GM12878 (cell line): ENCODE measurements around the gene GRK2. TPM values are rescaled to one million over a fixed set of nuclear protein-coding genes. Genes with fewer than 3 reads are reported as not detected.
A peak's percentile ranks its signal among the peaks of the same experiment; 100 is the strongest.

Source experiments
- ATAC-seq: fragments of 200-7000 bp; cut with Tn5 transposase; 3 replicates; pipeline ENCODE4 v1.9.1; 2020; ENCODE audit warnings: mild to moderate bottlenecking, moderate library complexity
- BruUV-seq: library from RNA; stranded (reverse); fragments of 400-500 nt; replicated peaks from 2 replicates; lab custom pipeline; 2021; lab: Mats Ljungman, UMichigan
- CTCF ChIA-PET: fragments of 300-600 bp; sonication (Branson Sonifier 250); formaldehyde crosslinking; extraction: SDS; loops from one replicate; lab custom pipeline; 2021; ENCODE audit warnings: inconsistent platforms; lab: Yijun Ruan, JAX
- POLR2A ChIA-PET: fragments of 350-600 bp; formaldehyde crosslinking; extraction: SDS; loops from one replicate; lab custom pipeline; 2021; ENCODE audit warnings: inconsistent platforms; lab: Charles Lee
- RAD21 ChIA-PET: fragments of 300-600 bp; sonication (Branson Sonifier 250); formaldehyde crosslinking; loops from one replicate; lab custom pipeline; 2023; ENCODE audit warnings: antibody characterized with exemption; ENCODE audit not compliant: unreplicated experiment; lab: Charles Lee
- SMC1A ChIA-PET: fragments of 300-600 bp; sonication (Branson Sonifier 250); formaldehyde crosslinking; loops from one replicate; lab custom pipeline; 2023; ENCODE audit not compliant: unreplicated experiment, uncharacterized antibody; lab: Charles Lee
- DNase-seq: peaks from one replicate; pipeline ENCODE4 v3.0.0-alpha.2; 2011; ENCODE audit warnings: low read depth, low spot score
- FAIRE-seq: peaks from 3 replicates; lab custom pipeline; 2011; peaks lifted over from hg19 to GRCh38; lab: Jason Lieb, UNC
- H2AFZ ChIP-seq: 2 replicates; pipeline ENCODE4 v1.6.0; 2011; ENCODE audit warnings: low read depth, low read length, control low read depth; ENCODE audit not compliant: control insufficient read depth
- H3K27ac ChIP-seq: 2 replicates; pipeline ENCODE4 v1.5.1; 2011; ENCODE audit warnings: control low read depth; ENCODE audit not compliant: control insufficient read depth, insufficient read depth
- H3K27me3 ChIP-seq, 2 experiments: replicated peaks in 1 of 2; 2 replicates each; pipeline versions ENCODE4 v1.6.0 to v1.6.1; 2011; ENCODE audit warnings: low read length in 1 of 2; ENCODE audit not compliant: control insufficient read depth in 2 of 2, insufficient read depth in 2 of 2
- H3K36me3 ChIP-seq, 2 experiments: 2 replicates each; pipeline ENCODE4 v1.5.1; 2011; ENCODE audit warnings: low read length in 1 of 2; ENCODE audit not compliant: control insufficient read depth in 2 of 2, insufficient read depth in 2 of 2
- H3K4me1 ChIP-seq: 2 replicates; pipeline ENCODE4 v1.6.1; 2011; ENCODE audit warnings: mild to moderate bottlenecking, low read length, moderate library complexity, mixed read lengths; ENCODE audit not compliant: control insufficient read depth, insufficient read depth
- H3K4me2 ChIP-seq: 2 replicates; pipeline ENCODE4 v1.6.0; 2011; ENCODE audit warnings: control low read depth; ENCODE audit not compliant: control insufficient read depth, insufficient read depth
- H3K4me3 ChIP-seq: fragments of 200-600 bp; sonication (generic); 2 replicates; pipeline ENCODE4 v1.5.1; 2016
- H3K79me2 ChIP-seq: 2 replicates; pipeline ENCODE4 v1.6.0; 2011; ENCODE audit warnings: low read length; ENCODE audit not compliant: control insufficient read depth, insufficient read depth
- H3K9ac ChIP-seq: 2 replicates; pipeline ENCODE4 v1.8.0; 2011; ENCODE audit warnings: low read length, control low read depth, mixed read lengths; ENCODE audit not compliant: control insufficient read depth, insufficient read depth
- H3K9me3 ChIP-seq: replicated peaks from 3 replicates; pipeline ENCODE4 v1.5.1; 2011; ENCODE audit warnings: mild to moderate bottlenecking, low read length; ENCODE audit not compliant: control insufficient read depth, insufficient read depth
- H4K20me1 ChIP-seq: 2 replicates; pipeline ENCODE4 v1.6.0; 2011; ENCODE audit not compliant: control insufficient read depth, insufficient read depth
- POLR2AphosphoS5 ChIP-seq: IDR thresholded peaks from 2 replicates; pipeline ENCODE4 v1.6.1; 2011; ENCODE audit warnings: mild to moderate bottlenecking, low read length, inconsistent platforms
- WGBS: methylation state at CpG from one replicate; pipeline ENCODE4 v1.1.6; 2016; ENCODE audit warnings: low lambda C conversion rate; ENCODE audit not compliant: insufficient replicate concordance, insufficient coverage; ENCODE audit errors: missing lambda C conversion rate; 5-methylcytosine and 5-hydroxymethylcytosine counted together
- in situ Hi-C: fragments of 300-500 bp; cut with MboI; formaldehyde crosslinking; loops from 9 replicates; pipeline ENCODE4 v1.14.3; 2018; ENCODE audit warnings: mixed read lengths
- intact Hi-C: fragments of 100-400 bp; cut with micrococcal nuclease; formaldehyde crosslinking; loops from one replicate; pipeline ENCODE4 v1.14.2; 2022; ENCODE audit not compliant: unreplicated experiment
- polyA plus RNA-seq, 11 experiments: library from polyadenylated mRNA; depleted of rRNA in 4 of 11; unstranded in 6 of 11; stranded (reverse) in 5 of 11; fragments of >200 nt; fragmentation: Nextera tagmentation in 4 of 11; fragmentation: Illumina TruSeq in 1 of 11; extraction: Ambion mirVana in 4 of 11; extraction: Trizol in 1 of 11; gene quantifications; 1 replicate in 1 of 11; 2 replicates in 10 of 11; pipeline versions ENCODE4 v1.2.1 to v1.2.3, GENCODE V29; 2011 to 2016; ENCODE audit warnings: inconsistent platforms in 2 of 11, missing spikeins in 2 of 11, low read depth in 1 of 11
- total RNA-seq, 4 experiments: library from RNA; depleted of rRNA in 3 of 4; stranded (reverse); fragments of >200 nt in 3 of 4; fragmentation: Illumina TruSeq in 1 of 4; extraction: Trizol in 1 of 4; gene quantifications; 2 replicates each; pipeline versions ENCODE4 v1.2.1 to v1.2.3, GENCODE V29; 2013 to 2021
- TF ChIP-seq, protein P1 (sequence below), 3 experiments: IDR thresholded peaks in 2 of 3; conservative IDR thresholded peaks in 1 of 3; 2 replicates each; pipeline ENCODE4 v1.5.1; 2011; ENCODE audit warnings: low read depth in 3 of 3, low read length in 3 of 3, mild to moderate bottlenecking in 3 of 3, control low read depth in 2 of 3, moderate library complexity in 2 of 3, inconsistent platforms in 1 of 3, mixed read lengths in 1 of 3; ENCODE audit not compliant: control insufficient read depth in 2 of 3, insufficient read depth in 1 of 3; ENCODE audit errors: extremely low read depth in 1 of 3

GRK2 gene
- total and polyA plus RNA-seq, 10 of the 15 experiments (the other 5 are each of a cell fraction or from before 2014, with no cell fraction given) = 1.0 to 160 (median 66.1) TPM

DNA sequence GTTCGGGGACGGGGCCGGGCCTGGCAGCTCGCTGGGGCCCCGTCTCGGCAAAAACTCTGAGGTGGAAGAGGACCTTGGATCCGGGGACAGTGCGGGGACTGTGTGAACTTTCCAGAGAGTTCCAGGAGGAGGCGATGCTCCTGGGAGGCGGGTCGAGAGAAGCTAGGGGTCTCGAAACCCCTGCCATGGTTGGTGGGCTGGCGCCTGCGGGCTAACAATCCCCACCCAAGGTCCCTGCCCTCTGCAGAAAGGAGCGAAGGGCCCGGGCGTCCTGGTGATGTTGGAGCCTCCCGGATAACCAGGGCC is 4.7 kb upstream of the GRK2 start:
- SMC1A ChIA-PET = interaction anchor here (0.9 to 4.0 kb wide), 11 partner anchors 8 to 148 kb away, joined by 3 to 65 read pairs (median 11); partner anchors contain the start of gene POLD4
- TF ChIP-seq, protein P1, sequence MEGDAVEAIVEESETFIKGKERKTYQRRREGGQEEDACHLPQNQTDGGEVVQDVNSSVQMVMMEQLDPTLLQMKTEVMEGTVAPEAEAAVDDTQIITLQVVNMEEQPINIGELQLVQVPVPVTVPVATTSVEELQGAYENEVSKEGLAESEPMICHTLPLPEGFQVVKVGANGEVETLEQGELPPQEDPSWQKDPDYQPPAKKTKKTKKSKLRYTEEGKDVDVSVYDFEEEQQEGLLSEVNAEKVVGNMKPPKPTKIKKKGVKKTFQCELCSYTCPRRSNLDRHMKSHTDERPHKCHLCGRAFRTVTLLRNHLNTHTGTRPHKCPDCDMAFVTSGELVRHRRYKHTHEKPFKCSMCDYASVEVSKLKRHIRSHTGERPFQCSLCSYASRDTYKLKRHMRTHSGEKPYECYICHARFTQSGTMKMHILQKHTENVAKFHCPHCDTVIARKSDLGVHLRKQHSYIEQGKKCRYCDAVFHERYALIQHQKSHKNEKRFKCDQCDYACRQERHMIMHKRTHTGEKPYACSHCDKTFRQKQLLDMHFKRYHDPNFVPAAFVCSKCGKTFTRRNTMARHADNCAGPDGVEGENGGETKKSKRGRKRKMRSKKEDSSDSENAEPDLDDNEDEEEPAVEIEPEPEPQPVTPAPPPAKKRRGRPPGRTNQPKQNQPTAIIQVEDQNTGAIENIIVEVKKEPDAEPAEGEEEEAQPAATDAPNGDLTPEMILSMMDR (IDR thresholded peaks at IDR 0.05 in 2 of 3, conservative IDR thresholded peaks at IDR 0.05 in 1 of 3; ENCODE audit: control insufficient read depth in 2 of 3, extremely low read depth in 1 of 3, insufficient read depth in 1 of 3, low read depth in 3 of 3, low read length in 3 of 3) = 0 out of 6 replicates have a peak, but pooled peaks of 1 of the 3 experiments have one; percentile 7
- no peak for TF ChIP-seq POLR2AphosphoS5
- Histone ChIP-seq H3K36me3 (peaks cover under 1 to 3% of the 10 kb centered on the region in 2 experiments; a peak in 2 of 4 replicates), H3K9me3 (no peaks in the 10 kb centered on the region), H3K27ac (no peak overlapping the region), H3K4me3 (0 out of 2 replicates have a peak overlapping the region, but pooled peaks have one; percentile 17), H3K4me2 (no peak overlapping the region), H3K79me2 (peaks cover 5% of the 10 kb centered on the region), H3K4me1 (peaks cover 11% of the 10 kb centered on the region), H2AFZ (no peak overlapping the region), H3K9ac (no peak overlapping the region), H4K20me1 (no peaks in the 10 kb centered on the region), H3K27me3 (no peaks in the 10 kb centered on the region)
- FAIRE-seq = no peak
- CTCF ChIA-PET = interaction anchor here (0.7 to 4.9 kb wide), 23 partner anchors 9 to 1364 kb away, joined by 3 to 151 read pairs (median 7); partner anchors contain the start of genes ANKRD13D, POLD4 and PPP1CA
- RAD21 ChIA-PET = interaction anchor here (0.6 to 4.9 kb wide), 10 partner anchors 20 to 206 kb away, joined by 3 to 69 read pairs (median 5); partner anchors contain the start of genes ANKRD13D and POLD4
- no TSS peak for BruUV-seq
- intact Hi-C loops (loop anchor here (10.0 kb wide), 1 partner anchor 223 kb away; the partner anchor contains the start of gene AIP), in situ Hi-C loops (loop anchor here (5.0 kb wide), 2 partner anchors 56 to 121 kb away; no protein-coding TSS in a partner anchor)
- 33% methylated on average over 13 of the region's 18 CpGs for WGBS
- DNase-seq = no peak
- POLR2A ChIA-PET = interaction anchor here (1.3 to 4.8 kb wide), 3 partner anchors 56 to 120 kb away, joined by 3 to 25 read pairs (median 3); no protein-coding TSS in a partner anchor
- ATAC-seq = no peak
